MM.1S (cell line): ENCODE results near the gene ADGRV1.

Source experiments
- DNase-seq: peaks from one replicate; pipeline ENCODE4 v3.0.0-alpha.2; 2015
- H2AFZ ChIP-seq: fragments of 300-600 bp; sonication (generic); 2 replicates; pipeline ENCODE4 v1.6.0; 2016; ENCODE audit warnings: antibody characterized with exemption, low read length
- H3F3A ChIP-seq: fragments of 300-600 bp; sonication (generic); 2 replicates; pipeline ENCODE4 v1.6.1; 2016; ENCODE audit warnings: mild to moderate bottlenecking, antibody characterized with exemption, low read length, moderate library complexity, mixed read lengths; ENCODE audit not compliant: insufficient read depth
- H3K27ac ChIP-seq: fragments of 300-600 bp; sonication (generic); 2 replicates; pipeline ENCODE4 v1.5.1; 2016; ENCODE audit warnings: mild to moderate bottlenecking, low read length
- H3K27me3 ChIP-seq: fragments of 300-600 bp; sonication (generic); replicated peaks from 2 replicates; pipeline ENCODE4 v1.6.0; 2016; ENCODE audit warnings: low read length; ENCODE audit not compliant: insufficient read depth
- H3K36me3 ChIP-seq: fragments of 300-600 bp; sonication (generic); replicated peaks from 2 replicates; pipeline ENCODE4 v1.6.1; 2016; ENCODE audit warnings: mild to moderate bottlenecking, low read length, mixed read lengths; ENCODE audit not compliant: insufficient read depth
- H3K4me1 ChIP-seq: fragments of 300-600 bp; sonication (generic); 2 replicates; pipeline ENCODE4 v1.6.1; 2016; ENCODE audit warnings: low read length, mixed read lengths
- H3K4me2 ChIP-seq: fragments of 300-600 bp; sonication (generic); 2 replicates; pipeline ENCODE4 v1.6.0; 2016; ENCODE audit warnings: low read depth, low read length
- H3K4me3 ChIP-seq: fragments of 300-600 bp; sonication (generic); 2 replicates; pipeline ENCODE4 v1.5.1; 2016; ENCODE audit warnings: low read length, mixed read lengths
- H3K79me2 ChIP-seq: fragments of 300-600 bp; sonication (generic); 2 replicates; pipeline ENCODE4 v1.6.1; 2016; ENCODE audit warnings: mixed run types, low read length, mixed read lengths
- H3K9ac ChIP-seq: fragments of 300-600 bp; sonication (generic); 2 replicates; pipeline ENCODE4 v1.6.1; 2016; ENCODE audit warnings: low read length, mixed read lengths
- H3K9me2 ChIP-seq: fragments of 300-600 bp; sonication (generic); replicated peaks from 2 replicates; pipeline ENCODE4 v1.6.1; 2016; ENCODE audit warnings: mild to moderate bottlenecking, low read length, mixed read lengths; ENCODE audit not compliant: insufficient read depth
- H3K9me3 ChIP-seq: fragments of 300-600 bp; sonication (generic); replicated peaks from 2 replicates; pipeline ENCODE4 v1.6.1; 2016; ENCODE audit warnings: mild to moderate bottlenecking, low read length, mixed read lengths; ENCODE audit not compliant: insufficient read depth
- H4K20me1 ChIP-seq: fragments of 300-600 bp; sonication (generic); 2 replicates; pipeline ENCODE4 v1.6.1; 2016; ENCODE audit warnings: mild to moderate bottlenecking, low read length, moderate library complexity, mixed read lengths; ENCODE audit not compliant: insufficient read depth
- CTCF ChIP-seq: fragments of 300-600 bp; sonication (generic); IDR thresholded peaks from 2 replicates; pipeline ENCODE4 v1.5.1; 2016; ENCODE audit warnings: antibody characterized with exemption, low read length, mixed read lengths
- EZH2 ChIP-seq: fragments of 300-600 bp; sonication (generic); optimal IDR thresholded peaks from 2 replicates; pipeline ENCODE3; 2017; ENCODE audit warnings: low read depth, mild to moderate bottlenecking, antibody characterized with exemption, low read length, mixed read lengths
- EZH2phosphoT487 ChIP-seq: fragments of 300-600 bp; sonication (generic); IDR thresholded peaks from 2 replicates; pipeline ENCODE4 v1.6.1; 2018; ENCODE audit warnings: antibody characterized with exemption, low read length

Gene ADGRV1

GRCh38 chr5:91151947-91152346 lies 593.4 kb downstream of the ADGRV1 start:
- Histone ChIP-seq H3K79me2 (no peaks in the 10 kb centered on the region), H3F3A (no peaks in the 10 kb centered on the region), H3K9me3 (no peaks in the 10 kb centered on the region), H3K27ac (no peak overlapping the region), H2AFZ (no peak overlapping the region), H4K20me1 (no peaks in the 10 kb centered on the region), H3K4me1 (no peaks in the 10 kb centered on the region), H3K9ac (no peak overlapping the region), H3K4me2 (no peak overlapping the region), H3K9me2 (no peaks in the 10 kb centered on the region), H3K27me3 (no peaks in the 10 kb centered on the region), H3K36me3 (no peaks in the 10 kb centered on the region), H3K4me3 (no peak overlapping the region)
- no peak for DNase-seq
- no peak for TF ChIP-seq EZH2
- TF ChIP-seq CTCF, result no peak
- no peak for TF ChIP-seq EZH2phosphoT487

DNA sequence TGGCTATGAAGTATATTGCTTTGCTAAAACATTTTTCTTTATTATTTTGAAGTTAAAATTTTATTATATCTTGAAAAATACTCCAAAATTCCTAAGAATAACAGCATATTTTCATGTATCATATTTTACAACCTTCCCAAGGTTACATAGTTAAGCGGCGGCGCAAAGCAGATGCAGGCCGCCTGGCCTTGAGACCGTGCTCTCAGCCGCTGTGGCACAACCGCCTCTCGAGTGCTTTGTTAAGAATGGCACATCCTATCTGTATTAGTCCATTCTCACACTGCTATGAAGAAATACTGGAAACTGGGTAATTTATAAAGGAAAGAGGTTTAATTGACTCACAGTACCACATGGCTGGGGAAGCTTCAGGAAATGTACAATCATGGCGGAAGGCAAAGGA lies 595.7 kb downstream of the ADGRV1 start:
- no peak overlapping the region for H2AFZ ChIP-seq
- TF ChIP-seq CTCF (no peak), EZH2 (no peak), EZH2phosphoT487 (no peak)
- no peak overlapping the region for H3K4me3 ChIP-seq
- H3K4me2 ChIP-seq, result no peak overlapping the region
- H3K27me3 ChIP-seq, result no peaks in the 10 kb centered on the region
- no peaks in the 10 kb centered on the region for H3K4me1 ChIP-seq
- no peaks in the 10 kb centered on the region for H3F3A ChIP-seq
- no peaks in the 10 kb centered on the region for H3K9me2 ChIP-seq
- no peak overlapping the region for H3K9ac ChIP-seq
- no peak for DNase-seq
- H3K27ac ChIP-seq, result no peak overlapping the region
- H3K79me2 ChIP-seq, result no peaks in the 10 kb centered on the region
- H4K20me1 ChIP-seq, result no peaks in the 10 kb centered on the region
- H3K36me3 ChIP-seq, result no peaks in the 10 kb centered on the region
- H3K9me3 ChIP-seq, result no peaks in the 10 kb centered on the region

GRCh38 chr5:91155274-91155673 lies 596.7 kb downstream of the ADGRV1 start:
- Histone ChIP-seq H3K36me3 (no peaks in the 10 kb centered on the region), H3K4me2 (no peak overlapping the region), H4K20me1 (no peaks in the 10 kb centered on the region), H3K27ac (no peak overlapping the region), H3K4me3 (no peak overlapping the region), H3K9ac (no peak overlapping the region), H3F3A (no peaks in the 10 kb centered on the region), H3K79me2 (no peaks in the 10 kb centered on the region), H3K27me3 (no peaks in the 10 kb centered on the region), H3K9me3 (no peaks in the 10 kb centered on the region), H2AFZ (no peak overlapping the region), H3K4me1 (no peaks in the 10 kb centered on the region), H3K9me2 (no peaks in the 10 kb centered on the region)
- no peak for DNase-seq
- no peak for TF ChIP-seq EZH2
- no peak for TF ChIP-seq CTCF
- TF ChIP-seq EZH2phosphoT487, result no peak
